Measurements from ENCODE around the gene ZNF273.

ZNF273 gene

GRCh38 chr7:64876792-64877713 is 26.0 kb upstream of the ZNF273 start:
- TF ChIP-seq CTCF (conservative IDR thresholded peaks at IDR 0.05; ENCODE audit: low read length): no peak
- H3K4me3 ChIP-seq (ENCODE audit: low read length): no peak overlapping the region; the same call in 1 of the 2 replicates
- no peak for DNase-seq (ENCODE audit: low read depth)

DNA sequence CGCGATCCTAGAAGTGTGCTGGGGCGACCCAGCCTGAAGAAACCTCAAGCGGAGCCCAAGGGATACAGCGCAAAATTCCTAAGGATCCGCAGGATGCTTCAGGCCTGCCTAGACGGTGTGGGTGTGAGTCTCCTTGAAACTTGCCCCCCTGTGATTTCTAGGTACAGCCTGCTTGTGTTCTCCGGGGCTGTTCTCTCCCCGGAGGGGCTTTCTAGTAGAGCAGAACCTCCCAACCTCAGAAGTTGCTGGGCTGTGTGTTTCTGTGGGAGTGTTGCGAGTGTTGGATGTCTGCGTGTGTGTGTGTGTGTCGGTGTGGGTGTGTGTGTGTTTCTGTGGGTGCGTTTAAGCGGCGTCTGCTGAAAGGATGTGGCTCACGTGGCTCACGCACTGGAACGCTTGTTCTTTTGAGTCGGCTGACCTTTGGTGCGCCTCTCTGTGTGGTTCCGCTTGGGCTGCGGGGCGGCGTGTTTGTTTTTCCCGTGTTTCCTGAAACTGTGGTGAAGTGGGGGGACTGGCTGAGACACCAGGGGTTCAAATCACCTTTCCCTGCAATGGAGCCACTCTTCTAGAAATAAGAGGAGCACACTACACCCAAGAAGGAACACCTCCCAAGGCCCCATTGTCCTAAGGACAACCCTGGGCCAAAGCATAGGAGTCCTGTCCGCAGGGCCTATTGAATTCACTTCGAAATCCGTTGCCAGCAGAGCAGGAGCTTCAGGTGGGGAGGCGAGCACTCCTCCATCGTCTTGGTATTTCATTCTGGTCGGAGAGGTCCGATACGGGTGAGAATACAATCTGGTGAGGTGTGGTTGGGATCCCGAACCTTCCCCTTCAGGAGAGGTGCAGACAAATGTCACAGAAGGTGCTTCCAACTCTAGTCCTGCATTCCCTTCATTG is 25.1 kb upstream of the ZNF273 start:
- H3K4me3 ChIP-seq (ENCODE audit: low read length): no peak overlapping the region
- TF ChIP-seq CTCF (conservative IDR thresholded peaks at IDR 0.05; ENCODE audit: low read length): no peak
- no peak for DNase-seq (ENCODE audit: low read depth)

- no peak for DNase-seq (ENCODE audit: low read depth)
- no peak for TF ChIP-seq CTCF (conservative IDR thresholded peaks at IDR 0.05; ENCODE audit: low read length)
- H3K4me3 ChIP-seq (ENCODE audit: low read length): no peak overlapping the region
These were observed 24.4 kb upstream of the ZNF273 start for GRCh38 chr7:64878684-64879083.

- TF ChIP-seq CTCF (conservative IDR thresholded peaks at IDR 0.05; ENCODE audit: low read length): no peak
- no peak overlapping the region for H3K4me3 ChIP-seq (ENCODE audit: low read length)
- DNase-seq (ENCODE audit: low read depth): no peak
These were observed 23.9 kb upstream of the ZNF273 start for GRCh38 chr7:64879086-64879730.

DNA sequence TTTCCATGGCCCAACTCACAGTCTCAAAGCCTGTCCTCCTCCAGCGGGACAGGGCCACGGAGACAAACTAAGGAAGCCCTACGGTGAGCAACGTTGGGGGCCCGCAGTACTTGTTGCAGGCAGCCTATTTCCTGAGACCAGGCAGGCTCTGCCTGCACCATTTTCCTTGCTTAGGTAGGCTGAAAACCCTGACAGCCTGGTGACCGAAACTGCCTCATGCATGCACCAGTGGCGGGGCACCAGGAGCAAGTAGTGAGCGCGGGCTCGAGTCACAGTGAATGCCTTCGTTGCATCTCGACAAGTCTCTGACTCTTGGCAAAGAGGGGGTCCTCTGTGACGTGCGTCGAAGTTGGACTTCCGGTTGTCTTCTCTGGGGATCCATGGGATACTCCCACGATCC is 23.3 kb upstream of the ZNF273 start:
- H3K4me3 ChIP-seq (ENCODE audit: low read length): no peak overlapping the region
- no peak for TF ChIP-seq CTCF (conservative IDR thresholded peaks at IDR 0.05; ENCODE audit: low read length)
- DNase-seq (ENCODE audit: low read depth): no peak

GRCh38 chr7:64880322-64881297 is 22.5 kb upstream of the ZNF273 start:
- no peak overlapping the region for H3K4me3 ChIP-seq (ENCODE audit: low read length)
- TF ChIP-seq CTCF (conservative IDR thresholded peaks at IDR 0.05; ENCODE audit: low read length): no peak
- no peak for DNase-seq (ENCODE audit: low read depth)

Measured in AG10803 (cell line).